CD4-positive, alpha-beta T cell treated with Interferon alpha-2 for 1 hour (primary cell): ENCODE results near the gene RGMB.

ENCODE experiments used
- DNase-seq, 2 donors: peaks; one replicate each; pipeline ENCODE4 v3.0.0-alpha.2; 2020 to 2022

Gene RGMB

DNA sequence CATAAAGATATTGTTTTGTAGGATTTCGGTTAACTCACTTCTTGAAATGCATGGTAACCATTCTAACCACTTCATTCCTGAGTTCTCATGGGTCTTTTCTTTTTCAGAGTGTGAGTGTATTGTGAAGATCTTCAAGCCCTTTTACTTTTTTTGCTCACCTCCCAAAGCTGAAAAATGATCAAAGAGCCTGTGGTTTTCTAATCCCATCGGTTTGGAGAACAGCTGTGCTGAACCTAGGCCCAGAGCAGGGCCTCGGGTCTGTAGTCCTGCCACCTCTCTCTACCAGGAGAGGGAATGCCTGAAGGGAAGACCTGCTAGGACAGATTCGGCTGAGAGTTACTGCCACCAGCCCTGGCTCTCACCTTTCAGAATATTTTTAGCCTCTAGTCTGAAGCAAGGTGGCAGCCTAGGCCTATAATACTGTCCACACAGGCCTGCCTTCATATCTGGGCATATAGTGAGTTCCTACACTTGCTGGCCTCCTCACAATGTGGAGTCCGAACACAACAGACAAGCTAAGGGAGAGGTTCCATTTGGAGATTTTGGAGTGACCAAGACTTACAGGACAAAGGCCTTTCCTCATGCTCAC lies 13.8 kb downstream of the RGMB start:
- DNase-seq: no peak

DNA sequence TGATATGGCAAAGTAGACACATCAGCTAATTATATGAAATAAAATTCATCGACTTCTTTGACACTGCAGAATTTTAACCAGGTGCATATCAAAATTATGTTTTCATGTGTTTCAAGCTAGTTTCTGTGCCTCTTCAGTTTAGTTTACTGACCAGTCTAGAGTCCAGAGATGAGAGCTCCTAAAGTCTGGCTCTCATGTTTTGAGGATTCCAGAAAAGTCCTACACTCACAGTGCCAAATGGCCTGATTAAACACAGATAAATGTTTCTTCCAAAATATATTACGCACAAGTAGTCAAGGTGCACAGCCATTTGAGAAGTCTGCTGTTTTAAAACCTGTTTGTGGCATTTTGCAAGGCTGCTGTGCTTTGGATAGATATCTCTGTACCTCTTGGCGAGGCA lies 15.6 kb downstream of the RGMB start:
- DNase-seq: no peak

GRCh38 chr5:98791001-98791519 lies 17.6 kb downstream of the RGMB start:
- no peak for DNase-seq

- no peak for DNase-seq
Observed at GRCh38 chr5:98791898-98792580, 18.6 kb downstream of the RGMB start.

DNA sequence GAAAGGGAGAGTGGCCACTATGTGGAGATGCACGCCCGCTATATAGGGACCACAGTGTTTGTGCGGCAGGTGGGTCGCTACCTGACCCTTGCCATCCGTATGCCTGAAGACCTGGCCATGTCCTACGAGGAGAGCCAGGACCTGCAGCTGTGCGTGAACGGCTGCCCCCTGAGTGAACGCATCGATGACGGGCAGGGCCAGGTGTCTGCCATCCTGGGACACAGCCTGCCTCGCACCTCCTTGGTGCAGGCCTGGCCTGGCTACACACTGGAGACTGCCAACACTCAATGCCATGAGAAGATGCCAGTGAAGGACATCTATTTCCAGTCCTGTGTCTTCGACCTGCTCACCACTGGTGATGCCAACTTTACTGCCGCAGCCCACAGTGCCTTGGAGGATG lies 19.8 kb downstream of the RGMB start:
- no peak for DNase-seq

DNA sequence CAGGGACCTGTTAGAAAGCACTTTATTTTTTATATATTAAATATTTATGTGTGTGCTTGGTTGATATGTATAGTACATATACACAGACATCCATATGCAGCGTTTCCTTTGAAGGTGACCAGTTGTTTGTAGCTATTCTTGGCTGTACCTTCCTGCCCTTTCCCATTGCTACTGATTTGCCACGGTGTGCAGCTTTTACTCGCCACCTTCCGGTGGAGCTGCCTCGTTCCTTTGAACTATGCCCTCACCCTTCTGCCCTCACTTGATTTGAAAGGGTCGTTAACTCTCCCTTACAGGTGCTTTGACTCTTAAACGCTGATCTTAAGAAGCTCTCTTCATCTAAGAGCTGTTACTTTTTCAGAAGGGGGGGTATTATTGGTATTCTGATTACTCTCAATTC lies 20.5 kb downstream of the RGMB start:
- no peak for DNase-seq

DNA sequence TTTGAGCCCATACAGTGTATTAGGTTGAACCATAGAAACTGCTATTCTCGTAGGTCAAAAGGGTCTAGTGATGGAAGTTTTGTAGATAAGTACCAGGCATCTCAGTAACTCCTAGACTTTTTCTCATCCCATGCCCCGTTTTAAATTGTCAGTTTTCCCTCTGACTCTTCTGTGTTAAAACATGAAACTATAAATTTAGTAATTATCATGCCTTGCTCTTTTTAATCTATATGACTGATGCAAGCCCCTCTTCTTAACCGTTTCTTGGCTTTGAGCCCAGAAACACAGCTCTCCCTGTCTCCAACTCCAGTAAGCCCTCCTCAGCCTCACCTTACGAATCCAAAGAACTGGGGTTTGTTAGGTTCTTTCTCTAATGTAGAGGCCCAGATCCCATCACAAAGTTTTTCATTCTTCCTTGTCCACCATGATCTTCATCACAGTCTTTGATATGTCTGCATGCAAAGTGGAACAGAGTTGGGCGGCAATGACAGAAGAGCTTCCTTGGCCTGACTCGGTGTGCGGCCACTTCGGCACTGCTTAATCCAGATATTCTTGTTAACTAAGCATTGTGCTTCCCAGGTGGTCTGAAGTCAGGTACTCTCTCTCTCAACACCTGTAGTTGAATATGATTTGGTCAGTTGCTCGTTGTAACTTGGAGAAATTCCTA lies 21.1 kb downstream of the RGMB start:
- no peak for DNase-seq

DNA sequence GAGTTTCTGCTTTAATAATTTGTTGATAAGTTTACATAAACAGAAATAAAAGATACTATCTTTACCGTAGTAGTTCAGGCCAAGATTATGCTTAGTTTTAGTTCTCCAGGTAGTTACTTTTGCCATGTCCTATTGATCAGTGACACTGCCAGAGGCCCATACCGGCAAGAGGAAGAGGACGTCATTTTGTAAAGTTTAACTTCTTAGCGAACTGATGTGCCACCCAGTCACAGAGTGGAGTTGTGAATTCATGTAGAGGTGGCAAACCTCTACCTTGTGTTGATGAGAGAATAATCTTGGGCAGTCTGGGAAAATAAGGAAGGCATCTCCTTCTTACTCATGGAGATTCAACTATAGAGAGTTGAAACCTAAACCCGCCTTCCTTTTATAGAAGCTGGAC lies 21.8 kb downstream of the RGMB start:
- DNase-seq: no peak

GRCh38 chr5:98796197-98796972 lies 22.9 kb downstream of the RGMB start:
- peak; percentile 36 to 66 for DNase-seq

DNA sequence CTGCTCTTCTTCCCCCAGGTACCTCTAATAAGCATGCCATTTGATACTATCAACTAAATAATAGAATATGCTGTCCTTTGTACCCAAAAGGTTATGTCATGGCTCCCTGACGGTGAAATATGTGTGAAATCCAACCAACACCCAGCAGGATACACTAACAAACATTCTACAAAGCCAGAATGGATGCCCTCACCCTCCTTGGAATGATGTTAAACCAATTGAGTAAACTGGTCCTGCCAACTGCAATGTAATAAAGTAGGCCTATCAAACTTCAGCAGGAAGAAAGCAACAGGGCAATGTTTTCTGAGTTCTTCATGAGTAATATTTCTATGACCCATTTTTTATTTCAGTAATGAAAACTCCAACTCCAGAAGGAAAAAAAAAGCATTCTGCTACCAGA lies 24.9 kb downstream of the RGMB start:
- DNase-seq: no peak

DNA sequence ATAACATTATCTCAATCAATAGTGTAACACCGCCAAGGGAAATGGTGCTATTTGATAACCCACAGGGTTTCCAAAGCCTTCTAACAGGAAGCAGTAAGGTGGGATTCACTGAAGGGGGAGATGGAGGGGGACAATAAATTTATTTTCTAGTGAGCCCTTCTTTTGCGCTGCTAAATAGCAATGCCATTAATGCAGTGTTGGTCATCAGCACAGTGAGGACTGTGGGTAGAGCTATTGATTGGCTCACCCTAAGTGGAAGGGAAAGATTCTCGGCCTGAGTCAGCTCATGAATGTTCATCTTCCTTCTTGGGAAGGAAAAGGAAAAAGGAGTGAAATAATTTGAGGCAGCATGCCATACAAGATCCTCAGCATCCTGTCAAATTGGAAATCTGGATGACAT lies 25.4 kb downstream of the RGMB start:
- DNase-seq: no peak

DNA sequence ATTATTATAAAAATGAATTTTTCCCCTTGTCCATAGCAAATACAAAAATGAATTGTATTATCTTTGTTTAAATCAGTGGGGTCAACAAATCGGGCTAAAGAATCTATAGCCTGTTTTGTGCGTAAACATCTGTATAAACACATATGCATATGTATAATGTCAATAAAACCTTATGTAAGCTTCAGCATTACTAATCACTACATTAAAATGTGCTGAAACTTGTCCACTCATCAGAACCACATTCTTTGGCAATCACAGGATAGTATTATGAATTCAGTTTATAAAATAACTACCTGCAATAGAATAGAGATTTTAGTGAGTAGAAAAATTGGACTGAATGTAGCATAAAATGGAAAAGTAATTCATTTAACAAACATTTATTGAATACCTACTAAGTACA lies 30.6 kb downstream of the RGMB start:
- DNase-seq: no peak

DNA sequence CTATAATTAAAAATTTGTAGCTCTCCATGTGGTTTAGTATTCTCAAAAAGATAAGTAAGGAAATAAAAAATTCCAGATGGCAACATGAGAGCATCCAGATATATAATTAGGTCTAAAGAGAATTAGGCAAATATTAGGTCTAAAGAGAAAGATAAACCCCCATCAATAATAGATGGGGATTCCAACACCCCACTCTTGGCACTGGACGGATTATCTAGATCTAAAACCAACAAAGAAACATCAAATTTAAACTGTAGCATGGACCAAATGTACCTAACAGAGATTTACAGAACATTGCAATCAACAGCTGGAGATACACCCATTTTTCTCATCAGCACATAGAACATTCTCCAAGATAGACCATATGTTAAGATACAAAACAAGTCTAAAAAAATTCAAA lies 31.6 kb downstream of the RGMB start:
- DNase-seq: no peak

DNA sequence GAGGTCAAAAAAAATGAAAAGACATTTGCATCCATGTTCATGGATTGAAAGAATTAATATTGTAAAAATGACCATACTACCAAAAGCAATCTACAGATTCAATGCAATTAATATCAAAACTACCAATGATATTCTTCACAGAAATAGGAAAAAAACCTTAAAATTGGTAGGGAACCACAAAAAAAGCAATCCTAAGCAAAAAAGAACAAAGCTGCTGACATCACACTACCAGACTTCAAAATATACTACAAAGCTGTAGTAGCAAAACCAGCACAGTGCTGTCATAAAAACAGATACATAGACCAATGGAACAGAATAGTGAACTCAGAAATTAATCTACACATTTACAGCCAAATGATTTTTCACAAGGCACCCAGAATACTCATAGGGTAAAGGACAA lies 34.3 kb downstream of the RGMB start:
- DNase-seq: no peak

- DNase-seq: no peak
Observed at GRCh38 chr5:98810206-98810605, 36.7 kb downstream of the RGMB start.

- DNase-seq: no peak
Observed at GRCh38 chr5:98813755-98814154, 40.3 kb downstream of the RGMB start.

DNA sequence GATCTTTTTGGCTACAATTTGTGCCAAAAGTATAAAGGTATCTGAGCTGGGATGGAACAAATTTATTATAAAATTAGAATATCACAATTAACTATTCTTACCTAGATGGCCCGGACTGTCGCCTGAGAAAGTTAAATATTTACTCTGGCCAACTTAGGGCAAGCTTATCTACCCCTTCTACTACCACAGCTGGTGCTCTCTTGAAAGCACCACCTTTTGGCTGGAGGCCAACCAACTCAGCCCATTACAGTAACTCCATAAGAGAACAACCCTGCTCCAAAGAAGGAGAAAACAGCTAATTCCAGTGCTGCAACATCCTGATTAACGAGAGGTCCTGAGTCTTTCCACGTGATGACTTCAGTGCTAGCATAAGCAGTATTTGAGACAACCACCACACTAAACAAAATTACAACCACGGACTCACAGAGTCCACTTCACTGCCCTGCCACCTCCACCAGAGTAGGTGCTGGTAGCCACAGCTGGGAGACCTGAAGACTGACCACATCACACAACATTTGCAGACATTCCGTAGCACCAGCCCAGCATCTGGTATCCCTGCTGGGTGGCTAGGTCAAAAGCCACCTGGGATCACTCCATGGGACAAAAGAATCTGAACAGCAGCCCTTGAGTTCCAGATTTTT lies 43.2 kb downstream of the RGMB start:
- DNase-seq: no peak

DNA sequence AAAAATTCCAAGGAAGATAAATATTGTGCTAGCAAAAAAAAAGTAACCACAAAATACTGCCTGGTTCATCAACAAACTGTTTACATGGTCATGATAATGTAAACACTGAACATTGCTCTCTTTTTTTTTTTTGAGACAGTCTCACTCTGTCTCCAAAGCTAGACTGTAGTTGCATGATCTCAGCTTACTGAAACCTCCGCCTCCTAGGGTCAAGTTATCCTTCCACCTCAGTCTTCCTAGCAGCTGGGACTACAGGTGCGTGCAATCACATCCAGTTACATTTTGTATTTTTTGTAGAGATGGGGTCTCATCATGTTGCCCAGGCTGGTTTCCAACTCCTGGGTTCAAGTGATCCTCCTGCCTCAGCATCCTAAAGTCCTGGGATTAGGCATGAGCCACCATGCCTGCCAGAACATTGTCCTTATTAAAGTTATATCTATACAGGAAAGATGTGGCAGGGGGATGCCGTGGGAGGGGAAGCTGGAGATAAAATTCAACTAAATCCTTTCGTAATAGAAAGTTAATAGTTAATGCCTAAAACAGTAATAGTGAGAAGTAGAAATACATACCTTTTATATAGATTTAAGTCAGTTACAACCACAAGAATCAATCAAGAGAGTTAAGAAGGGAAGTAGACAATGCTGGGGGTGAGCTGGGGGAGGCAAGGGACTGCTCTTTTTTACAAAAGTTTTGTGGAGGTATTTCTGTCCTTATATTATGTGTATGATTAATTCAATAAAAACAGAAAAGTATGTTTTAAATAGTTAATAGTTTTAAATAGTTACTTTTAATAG lies 52.3 kb downstream of the RGMB start:
- no peak for DNase-seq

- peak in 1 of 2 donors; percentile 20 for DNase-seq
Observed at GRCh38 chr5:98827161-98827560, 53.7 kb downstream of the RGMB start.

DNA sequence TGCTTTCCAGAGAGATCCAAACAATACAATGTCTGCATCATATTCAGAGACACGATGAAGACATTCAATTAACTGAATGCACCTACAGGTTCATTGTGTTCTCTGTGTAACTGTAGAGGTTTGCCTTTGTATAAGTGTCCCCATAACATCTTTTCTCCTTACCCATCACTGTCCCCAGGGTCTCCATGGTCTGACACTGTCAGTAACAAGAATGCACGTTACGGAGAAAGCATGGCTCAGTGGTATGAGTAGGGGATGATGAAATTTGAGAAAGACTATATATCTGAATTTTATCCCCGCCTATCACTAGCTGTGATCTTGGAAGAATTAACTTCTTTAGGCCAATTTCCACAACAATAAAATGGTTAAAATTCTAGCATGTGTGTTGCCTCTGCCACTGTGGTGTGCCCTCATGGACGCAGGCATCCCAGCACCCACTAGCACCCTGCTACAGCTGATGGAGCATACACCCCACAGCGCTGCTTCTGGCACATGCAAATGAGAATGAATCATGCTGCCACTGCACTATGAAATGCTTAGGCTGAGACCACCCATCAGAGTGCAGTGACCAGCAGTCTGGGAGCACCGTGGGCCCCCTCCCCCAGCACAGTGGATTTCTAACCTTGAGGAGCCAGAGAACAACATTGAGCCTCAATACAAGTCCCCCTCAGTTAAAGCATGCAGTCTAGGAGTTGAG lies 54.3 kb downstream of the RGMB start:
- no peak for DNase-seq

- DNase-seq: no peak
Observed at GRCh38 chr5:98836175-98836574, 62.7 kb downstream of the RGMB start.
